22Rv1 (cell line): ENCODE data around the gene PRELID2.
"Not testable (repeated sequence)": the region's sequence is repeated elsewhere in the genome, so short reads cannot be mapped to it uniquely, and the experiment has no call there.

Experiments used
- H3K27ac ChIP-seq: fragments of 450-650 bp; 2 replicates; pipeline ENCODE4 v1.5.1; 2017
- CTCF ChIP-seq: fragments of 450-650 bp; IDR thresholded peaks from 2 replicates; pipeline ENCODE4 v1.5.1; 2017; ENCODE audit warnings: mild to moderate bottlenecking
- ZFX ChIP-seq: fragments of 450-650 bp; IDR thresholded peaks from 2 replicates; pipeline ENCODE4 v1.6.1; 2017; ENCODE audit warnings: antibody characterized with exemption, borderline replicate concordance

Gene PRELID2

GRCh38 chr5:145800181-145800580, 35.0 kb downstream of the PRELID2 start:
- no peak overlapping the region for H3K27ac ChIP-seq
- TF ChIP-seq CTCF (no peak), ZFX (no peak)

GRCh38 chr5:145798503-145798902, 36.6 kb downstream of the PRELID2 start:
- H3K27ac ChIP-seq = not testable (repeated sequence)

GRCh38 chr5:145797336-145797735, 37.8 kb downstream of the PRELID2 start:
- H3K27ac ChIP-seq = no peak overlapping the region
- no peak for TF ChIP-seq CTCF
- TF ChIP-seq ZFX = no peak

- TF ChIP-seq ZFX = no peak
- no peak for TF ChIP-seq CTCF
- no peak overlapping the region for H3K27ac ChIP-seq
Observed at GRCh38 chr5:145796318-145796717, 38.8 kb downstream of the PRELID2 start.

- H3K27ac ChIP-seq = no peak overlapping the region
- no peak for TF ChIP-seq ZFX
- TF ChIP-seq CTCF = no peak
Observed at GRCh38 chr5:145793574-145793973, 41.6 kb downstream of the PRELID2 start.

GRCh38 chr5:145792840-145793239, 42.3 kb downstream of the PRELID2 start:
- no peak for TF ChIP-seq CTCF
- TF ChIP-seq ZFX = no peak
- H3K27ac ChIP-seq = no peak overlapping the region

- no peak overlapping the region for H3K27ac ChIP-seq
- TF ChIP-seq CTCF (no peak), ZFX (no peak)
Observed at GRCh38 chr5:145791866-145792265, 43.3 kb downstream of the PRELID2 start.

GRCh38 chr5:145787996-145788395, 47.1 kb downstream of the PRELID2 start:
- TF ChIP-seq CTCF (no peak), ZFX (no peak)
- no peak overlapping the region for H3K27ac ChIP-seq
